NCI-H69 (cell line): ENCODE measurements around the gene TRIM2.

ENCODE experiments used
- DNase-seq: peaks from one replicate; lab custom pipeline; 2025; lab: John Stamatoyannopoulos, UW

Gene TRIM2

GRCh38 chr4:153222707-153223426 is 18.6 kb downstream of the TRIM2 start:
- peak; percentile 71 for DNase-seq

DNA sequence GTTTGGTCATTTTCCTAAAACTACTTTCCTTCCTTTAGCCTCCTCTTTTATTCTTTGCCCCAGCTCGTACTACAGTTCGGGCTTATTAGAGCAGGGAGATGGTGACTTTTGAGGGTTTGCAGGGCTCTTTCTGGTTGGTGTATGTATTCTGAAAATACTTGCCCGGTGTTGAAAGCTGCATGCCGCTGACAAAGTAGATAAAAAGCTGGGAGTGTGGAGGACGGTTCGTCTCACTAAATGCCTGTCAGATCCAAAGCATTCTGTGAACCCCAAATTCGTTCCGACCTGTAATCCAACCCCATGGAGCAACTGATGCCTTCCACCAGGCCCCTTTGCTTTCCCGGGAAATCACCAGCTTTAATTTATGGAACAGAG is 19.2 kb downstream of the TRIM2 start:
- DNase-seq, result peak; percentile 26

DNA sequence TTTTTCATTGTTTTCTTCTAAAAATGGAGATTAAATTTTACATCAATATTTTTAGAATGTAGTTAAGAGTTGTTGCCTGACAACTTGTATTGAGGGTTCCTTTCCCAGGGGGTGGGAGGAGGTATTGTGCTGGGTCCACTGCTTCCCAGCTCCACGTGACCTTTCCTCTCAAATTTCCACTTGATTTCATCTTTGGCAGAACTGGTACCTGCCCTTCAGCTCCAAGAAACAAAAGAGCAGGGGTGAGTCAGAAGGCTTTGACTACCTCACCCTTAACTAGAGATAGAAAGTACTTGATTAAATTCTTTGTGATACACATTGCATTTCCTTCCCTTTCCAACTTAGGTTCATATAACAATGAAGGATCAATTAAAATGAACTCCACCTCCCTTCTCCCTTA is 19.7 kb downstream of the TRIM2 start:
- DNase-seq, result peak; percentile 59

DNA sequence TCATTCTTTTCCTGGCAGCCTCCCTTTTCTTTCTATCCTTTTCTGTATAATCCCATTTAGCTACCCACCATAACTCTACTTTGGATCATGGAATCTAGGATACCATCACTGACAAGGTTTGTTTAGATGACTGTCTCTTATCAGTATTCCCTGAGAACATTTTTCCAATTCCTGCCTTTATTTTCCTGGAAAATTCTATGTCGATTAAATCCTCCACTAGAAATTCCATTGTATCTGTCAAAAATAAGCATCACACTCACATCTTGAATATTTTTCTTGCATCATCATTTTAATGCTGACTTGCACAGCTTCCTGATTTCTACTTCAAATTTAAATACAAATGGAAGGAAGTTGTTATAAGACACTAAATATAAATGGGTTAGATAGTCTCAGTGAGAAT is 20.2 kb downstream of the TRIM2 start:
- no peak for DNase-seq

DNA sequence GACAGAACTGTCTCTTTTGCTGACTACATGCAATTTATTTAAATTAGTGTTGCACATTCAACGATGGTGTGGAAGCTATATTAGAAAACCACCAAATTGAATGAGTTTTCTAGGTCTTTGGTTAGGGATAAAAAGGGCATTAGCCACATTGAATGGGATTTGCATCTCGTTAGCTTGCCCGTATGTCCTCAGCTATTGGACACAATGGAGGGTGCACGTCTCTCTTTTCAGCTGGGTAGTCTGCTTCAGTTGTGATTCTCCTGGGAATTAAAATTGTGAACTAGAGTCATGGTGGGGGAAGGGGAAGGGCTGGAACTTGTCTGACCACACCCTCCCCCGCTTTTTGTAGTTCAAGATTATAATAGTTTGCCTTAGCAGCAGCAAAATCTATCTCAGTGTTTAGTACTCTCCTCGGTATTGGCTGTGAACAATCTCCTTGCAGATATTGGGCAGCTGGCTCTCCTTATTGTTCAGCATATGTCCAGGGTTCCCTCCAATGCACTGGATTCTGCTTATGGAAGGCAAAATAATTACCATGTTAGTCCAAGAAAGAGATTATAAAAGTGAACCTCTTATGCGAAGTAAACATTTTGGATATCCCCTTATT is 23.3 kb downstream of the TRIM2 start:
- no peak for DNase-seq

GRCh38 chr4:153228512-153229140 is 24.4 kb downstream of the TRIM2 start:
- DNase-seq, result no peak

- no peak for DNase-seq
These were observed 25.3 kb downstream of the TRIM2 start for GRCh38 chr4:153229545-153229944.

DNA sequence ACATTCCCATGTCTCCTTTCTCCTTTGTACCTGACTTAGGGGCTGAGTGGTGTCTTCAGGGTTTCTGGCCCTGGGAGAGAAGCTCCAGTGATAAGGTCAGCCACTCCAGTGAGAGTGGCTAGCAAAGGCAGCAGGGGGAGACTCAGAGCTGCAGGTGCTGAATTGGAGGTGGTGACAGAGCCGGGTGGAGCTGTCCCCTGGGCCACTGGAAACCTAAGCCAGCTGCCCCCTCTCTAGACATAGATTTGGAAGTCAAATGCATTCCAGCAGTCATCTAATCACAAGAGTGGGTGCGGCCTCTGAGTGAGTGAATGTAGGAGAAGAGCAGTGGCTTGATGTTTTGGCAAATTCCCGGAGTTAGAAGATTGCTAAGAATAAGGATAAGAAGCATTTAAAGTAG is 28.5 kb downstream of the TRIM2 start:
- peak; percentile 46 for DNase-seq

GRCh38 chr4:153233761-153234371 is 29.6 kb downstream of the TRIM2 start:
- peak; percentile 68 for DNase-seq

DNA sequence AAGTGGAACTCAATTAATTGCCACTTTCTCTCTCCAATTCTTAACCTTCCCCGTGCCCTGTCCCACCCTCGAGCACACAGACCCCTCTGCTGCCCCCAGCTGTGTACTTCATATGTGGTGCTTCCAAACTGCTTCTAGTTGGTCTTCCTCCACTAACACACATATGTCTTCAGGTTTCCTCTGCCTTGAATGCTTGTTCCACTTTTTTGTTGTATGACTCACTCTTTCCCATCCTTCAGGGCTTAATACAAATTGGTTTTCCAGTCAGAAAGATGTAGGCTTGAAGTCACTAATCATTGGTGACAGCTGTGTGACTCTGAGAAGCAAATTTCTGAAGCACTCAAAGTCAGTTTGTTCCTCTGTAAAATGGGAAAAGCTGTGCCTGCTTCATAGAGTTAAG is 30.6 kb downstream of the TRIM2 start:
- no peak for DNase-seq

- no peak for DNase-seq
These were observed 34.1 kb downstream of the TRIM2 start for GRCh38 chr4:153238135-153238919.

DNA sequence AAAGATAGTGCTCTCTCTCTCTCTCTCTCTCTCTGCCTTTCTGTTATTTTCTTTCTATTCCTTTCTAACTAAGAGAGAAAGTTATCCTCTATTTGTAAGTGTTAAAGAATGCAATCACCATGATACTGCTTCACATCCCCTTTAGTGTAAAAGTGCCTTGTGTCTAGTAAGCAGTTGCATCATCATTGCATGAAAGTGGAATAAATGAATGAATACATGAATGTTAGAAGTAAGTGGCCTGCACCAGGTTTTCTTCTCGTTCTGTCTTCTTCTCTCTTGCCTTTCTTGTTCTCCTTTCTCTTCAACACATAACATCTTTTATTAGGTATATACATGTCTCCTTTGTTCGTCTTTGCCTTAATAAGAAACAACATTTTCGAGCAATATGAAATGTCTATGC is 35.2 kb downstream of the TRIM2 start:
- no peak for DNase-seq

DNA sequence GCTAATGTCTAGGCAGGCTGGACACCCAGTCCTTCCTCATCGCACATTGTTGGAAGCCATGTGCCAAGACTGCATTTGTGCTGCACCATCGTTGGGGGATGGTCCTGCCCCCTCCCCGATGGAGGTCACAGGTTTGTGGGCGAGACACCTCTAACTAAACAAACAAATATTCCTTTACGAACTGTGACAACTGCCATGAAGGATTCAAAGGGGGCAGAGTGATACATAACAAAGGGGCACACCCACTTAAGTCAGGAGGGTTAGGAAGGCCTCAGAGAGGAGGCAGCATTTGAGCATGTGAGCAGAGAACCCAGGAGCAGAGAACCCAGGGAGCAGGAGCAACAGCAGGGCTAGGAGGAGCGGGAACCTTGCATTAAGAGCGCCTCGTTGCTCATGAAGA is 37.1 kb downstream of the TRIM2 start:
- DNase-seq, result no peak

DNA sequence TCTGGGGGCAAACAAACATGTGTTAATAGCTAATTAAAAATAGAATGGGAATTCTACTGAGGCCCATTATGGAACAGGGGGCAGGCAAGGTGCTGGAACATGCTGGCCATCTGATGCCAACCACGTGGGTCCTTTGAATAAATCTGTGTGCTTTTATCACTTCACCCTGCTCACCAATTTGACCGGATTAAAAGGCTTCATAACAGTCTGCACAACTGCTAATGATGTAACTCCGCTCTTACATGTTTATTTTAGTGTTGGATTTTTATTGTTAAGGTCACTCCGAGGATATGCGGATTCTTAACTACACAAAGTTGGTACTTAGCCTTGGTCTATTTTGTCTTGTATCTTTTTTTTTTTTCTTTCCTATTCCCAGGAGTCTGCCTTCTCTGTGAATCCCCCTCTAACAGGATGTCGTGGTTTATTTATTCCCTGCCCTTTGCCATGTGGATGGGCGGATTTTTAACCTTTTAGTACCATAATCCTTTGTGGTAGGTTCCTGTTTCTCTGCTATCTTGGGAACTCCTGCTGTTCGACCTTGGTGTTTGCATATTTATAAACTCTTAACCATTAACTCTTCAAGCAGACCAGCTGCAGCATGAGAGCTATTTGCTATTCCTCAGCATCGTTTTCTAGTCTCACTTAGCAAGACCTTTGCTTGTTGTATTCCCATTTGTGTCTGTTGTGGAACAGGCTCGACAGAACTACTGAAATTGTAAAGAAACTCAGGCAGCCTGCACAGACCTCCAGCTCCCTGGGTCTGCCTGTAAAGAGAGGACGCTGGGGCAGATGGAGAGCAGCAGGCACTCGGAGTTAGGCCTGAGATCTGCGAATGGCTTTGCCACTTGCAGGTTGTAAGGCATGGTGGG is 38.0 kb downstream of the TRIM2 start:
- peak; percentile 58 for DNase-seq

DNA sequence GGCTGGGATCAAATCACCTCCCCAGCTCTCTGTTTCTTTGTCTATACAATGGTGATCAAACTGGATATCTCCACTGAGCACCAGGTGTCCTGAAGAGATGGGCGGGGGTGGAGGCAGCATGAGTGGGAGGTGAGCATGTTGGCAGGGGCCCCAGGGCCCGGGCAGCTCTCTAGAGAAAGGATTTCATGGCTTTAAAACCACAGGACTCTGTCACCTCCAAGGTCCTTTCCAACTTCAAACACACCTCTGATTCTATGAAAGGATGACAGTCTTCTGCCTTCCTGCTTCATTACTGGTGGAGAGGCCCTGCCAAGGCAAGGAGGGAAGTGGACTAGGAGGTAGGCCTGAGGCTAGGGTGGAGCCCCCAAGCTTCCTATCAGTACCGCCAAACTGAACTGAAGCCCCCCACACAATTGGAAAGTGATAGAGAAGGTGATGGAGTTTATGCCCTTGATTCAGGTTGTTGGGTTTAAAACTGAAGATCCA is 38.6 kb downstream of the TRIM2 start:
- DNase-seq, result peak; percentile 46

- peak; percentile 11 for DNase-seq
These were observed 39.2 kb downstream of the TRIM2 start for GRCh38 chr4:153243468-153243867.

- DNase-seq, result no peak
These were observed 40.7 kb downstream of the TRIM2 start for GRCh38 chr4:153244969-153245368.

GRCh38 chr4:153245775-153246174 is 41.5 kb downstream of the TRIM2 start:
- DNase-seq, result peak; percentile 48

DNA sequence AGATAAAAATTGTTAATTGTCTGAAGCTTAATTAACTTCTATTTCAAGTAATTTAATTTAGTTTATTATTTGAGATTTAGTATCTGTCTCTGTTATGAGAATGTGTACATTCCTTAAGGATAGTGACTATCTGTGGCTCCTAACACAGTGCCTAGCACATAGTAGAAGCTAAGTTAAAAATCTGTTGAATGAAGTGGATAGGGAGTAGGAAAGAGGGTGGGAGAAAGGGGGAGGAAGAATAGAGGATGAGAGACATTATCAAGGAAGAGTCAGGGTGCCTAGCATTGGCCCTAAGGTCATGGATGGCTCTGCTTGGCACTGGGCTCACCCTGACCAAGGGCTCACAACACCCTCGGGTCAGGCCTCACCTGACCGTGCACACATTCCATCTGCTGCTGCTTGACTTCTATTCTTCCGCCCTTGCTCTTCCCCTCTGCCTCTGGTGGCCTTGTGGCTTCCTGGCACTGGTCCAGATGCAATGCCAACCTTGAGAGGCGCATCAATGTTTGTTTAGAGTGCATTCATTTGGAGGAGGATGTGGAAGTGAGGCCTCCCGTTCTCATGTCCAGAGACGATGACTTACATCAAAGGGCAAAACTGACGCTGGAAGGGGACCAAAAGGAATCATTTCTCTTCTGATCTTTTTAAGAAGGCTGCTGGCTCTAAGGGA is 42.3 kb downstream of the TRIM2 start:
- peak; percentile 60 for DNase-seq

- DNase-seq, result no peak
These were observed 42.9 kb downstream of the TRIM2 start for GRCh38 chr4:153247116-153247490.
